H1 (cell line): ENCODE results near the gene ZNFX1. TPM values are rescaled to one million over a fixed set of nuclear protein-coding genes. Genes with fewer than 3 reads are reported as not detected.

ENCODE experiments used
- CTCF ChIA-PET: fragments of 300-600 bp; sonication (Branson Sonifier 250); formaldehyde crosslinking; loops from one replicate; lab custom pipeline; 2021; ENCODE audit not compliant: partially characterized antibody; lab: Charles Lee
- POLR2A ChIA-PET: fragments of 300-600 bp; sonication (Branson Sonifier 250); formaldehyde crosslinking; loops from one replicate; lab custom pipeline; 2021; ENCODE audit warnings: inconsistent platforms; ENCODE audit not compliant: partially characterized antibody; lab: Charles Lee
- DNase-seq, 2 experiments: peaks; one replicate each; pipeline versions ENCODE4 v3.0.0 to v3.0.0-alpha.2; 2010 to 2022; ENCODE audit warnings: low spot score in 2 of 2, low read depth in 1 of 2, mixed read lengths in 1 of 2
- FAIRE-seq: peaks from 2 replicates; lab custom pipeline; 2011; peaks lifted over from hg19 to GRCh38; lab: Jason Lieb, UNC
- H2AFZ ChIP-seq: 2 replicates; pipeline ENCODE4 v1.8.1; 2012; ENCODE audit warnings: low read length, inconsistent platforms
- H2AK5ac ChIP-seq: 2 replicates; pipeline ENCODE4 v1.6.1; 2013; ENCODE audit warnings: low read depth, low read length
- H2BK120ac ChIP-seq: replicated peaks from 2 replicates; pipeline ENCODE3; 2013; ENCODE audit warnings: low read depth, low read length, inconsistent platforms
- H2BK12ac ChIP-seq: 2 replicates; pipeline ENCODE4 v1.6.1; 2013; ENCODE audit warnings: low read depth, low read length
- H2BK15ac ChIP-seq: 2 replicates; pipeline ENCODE4 v1.6.1; 2013; ENCODE audit warnings: low read length
- H2BK20ac ChIP-seq: 2 replicates; pipeline ENCODE4 v1.6.1; 2013; ENCODE audit warnings: low read length
- H2BK5ac ChIP-seq: 2 replicates; pipeline ENCODE4 v1.6.1; 2013; ENCODE audit warnings: low read depth, low read length
- H3K14ac ChIP-seq: 2 replicates; pipeline ENCODE4 v1.6.1; 2013; ENCODE audit warnings: inconsistent platforms; ENCODE audit not compliant: insufficient read length
- H3K18ac ChIP-seq: 2 replicates; pipeline ENCODE4 v1.6.1; 2013; ENCODE audit warnings: low read length; ENCODE audit errors: extremely low read depth
- H3K23ac ChIP-seq: 2 replicates; pipeline ENCODE4 v1.6.1; 2013; ENCODE audit warnings: inconsistent platforms; ENCODE audit not compliant: insufficient read length
- H3K23me2 ChIP-seq: 2 replicates; pipeline ENCODE4 v1.6.1; 2013; ENCODE audit warnings: low read depth, low read length
- H3K27ac ChIP-seq: 2 replicates; pipeline ENCODE4 v1.6.1; 2011; ENCODE audit warnings: low read depth, low read length, inconsistent platforms
- H3K27me3 ChIP-seq, 4 experiments: replicated peaks in 1 of 4; 1 replicate in 1 of 4; 2 replicates in 3 of 4; pipeline versions ENCODE4 v1.6.1 to v1.8.1; 2011 to 2013; ENCODE audit warnings: low read length in 3 of 4, mild to moderate bottlenecking in 3 of 4, inconsistent platforms in 2 of 4, mixed read lengths in 2 of 4, moderate library complexity in 1 of 4; ENCODE audit not compliant: control insufficient read depth in 3 of 4, insufficient read depth in 3 of 4; ENCODE audit errors: extremely low read depth in 1 of 4
- H3K36me3 ChIP-seq, 4 experiments: 2 replicates each; pipeline versions ENCODE4 v1.6.1 to v1.8.1; 2011 to 2013; ENCODE audit warnings: mild to moderate bottlenecking in 4 of 4, low read length in 3 of 4, moderate library complexity in 2 of 4, control low read depth in 1 of 4, inconsistent platforms in 1 of 4; ENCODE audit not compliant: insufficient read depth in 4 of 4, control insufficient read depth in 2 of 4
- H3K4ac ChIP-seq: replicated peaks from 2 replicates; pipeline ENCODE3; 2013; ENCODE audit warnings: low read length, low read depth, mixed read lengths, inconsistent platforms; ENCODE audit not compliant: insufficient read length
- H3K4me1 ChIP-seq, 4 experiments: replicated peaks in 1 of 4; 1 replicate in 1 of 4; 2 replicates in 3 of 4; pipeline versions ENCODE4 v1.6.1 to v1.8.1; 2011 to 2013; ENCODE audit warnings: low read length in 3 of 4, inconsistent platforms in 2 of 4, mixed read lengths in 1 of 4; ENCODE audit not compliant: insufficient read depth in 4 of 4, control insufficient read depth in 3 of 4
- H3K4me2 ChIP-seq, 2 experiments: 2 replicates each; pipeline versions ENCODE4 v1.6.1 to v1.8.1; 2011 to 2013; ENCODE audit warnings: low read depth in 2 of 2, low read length in 2 of 2, control low read depth in 1 of 2, inconsistent platforms in 1 of 2, mild to moderate bottlenecking in 1 of 2; ENCODE audit not compliant: insufficient read depth in 1 of 2
- H3K4me3 ChIP-seq, 4 experiments: fragments of 200-600, 300-600 bp in 1 of 4; sonication (generic), shearing (Covaris generic), sonication (Bioruptor Twin) in 1 of 4; 2 replicates each; pipeline versions ENCODE4 v1.5.1 to v1.8.1; 2011 to 2016; ENCODE audit warnings: low read length in 4 of 4, low read depth in 3 of 4, control low read depth in 2 of 4, inconsistent platforms in 2 of 4, mild to moderate bottlenecking in 2 of 4, mixed read lengths in 1 of 4, moderate library complexity in 1 of 4; ENCODE audit not compliant: insufficient read depth in 2 of 4; ENCODE audit errors: extremely low read depth in 1 of 4
- H3K56ac ChIP-seq: replicated peaks from 2 replicates; pipeline ENCODE3; 2013; ENCODE audit warnings: low read depth, mild to moderate bottlenecking, mixed read lengths, low read length, inconsistent platforms; ENCODE audit not compliant: insufficient read length
- H3K79me1 ChIP-seq: 2 replicates; pipeline ENCODE4 v1.6.1; 2013; ENCODE audit warnings: low read depth, low read length, control low read depth
- H3K79me2 ChIP-seq, 2 experiments: 2 replicates each; pipeline versions ENCODE4 v1.6.1 to v1.8.1; 2012 to 2013; ENCODE audit warnings: low read length in 2 of 2, mild to moderate bottlenecking in 2 of 2, inconsistent platforms in 1 of 2; ENCODE audit not compliant: insufficient read depth in 2 of 2, control insufficient read depth in 1 of 2
- H3K9ac ChIP-seq, 4 experiments: replicated peaks in 1 of 4; 1 replicate in 1 of 4; 2 replicates in 3 of 4; pipeline versions ENCODE4 v1.6.1 to v1.8.1; 2011 to 2013; ENCODE audit warnings: low read depth in 3 of 4, low read length in 3 of 4, control low read depth in 2 of 4, mild to moderate bottlenecking in 2 of 4, moderate library complexity in 2 of 4, inconsistent platforms in 1 of 4; ENCODE audit errors: extremely low read depth in 1 of 4
- H3K9me3 ChIP-seq, 2 experiments: 2 replicates each; pipeline versions ENCODE4 v1.6.1 to v1.8.1; 2012 to 2013; ENCODE audit warnings: mild to moderate bottlenecking in 2 of 2, moderate library complexity in 2 of 2, control low read depth in 1 of 2, inconsistent platforms in 1 of 2, low read depth in 1 of 2, low read length in 1 of 2, mixed read lengths in 1 of 2; ENCODE audit not compliant: insufficient read depth in 2 of 2
- H4K20me1 ChIP-seq, 2 experiments: replicated peaks in 1 of 2; 2 replicates each; pipeline versions ENCODE3 to v1.8.1; 2011 to 2013; ENCODE audit warnings: inconsistent platforms in 2 of 2, low read length in 2 of 2, mild to moderate bottlenecking in 1 of 2; ENCODE audit not compliant: insufficient read depth in 2 of 2, control insufficient read depth in 1 of 2
- H4K5ac ChIP-seq: 2 replicates; pipeline ENCODE4 v1.6.1; 2013; ENCODE audit warnings: low read length, low read depth, mixed read lengths, inconsistent platforms; ENCODE audit not compliant: insufficient read length
- H4K8ac ChIP-seq: 2 replicates; pipeline ENCODE4 v1.8.0; 2013; ENCODE audit warnings: mild to moderate bottlenecking, moderate library complexity, low read length, inconsistent platforms; ENCODE audit not compliant: insufficient read depth; ENCODE audit errors: extremely low read depth
- H4K91ac ChIP-seq: replicated peaks from 2 replicates; pipeline ENCODE3; 2013; ENCODE audit warnings: low read length, mixed read lengths, inconsistent platforms; ENCODE audit not compliant: insufficient read length
- POLR2A ChIP-seq, 2 experiments: IDR thresholded peaks; 1 replicate in 1 of 2; 2 replicates in 1 of 2; pipeline ENCODE4 v1.6.1; 2011; ENCODE audit warnings: low read depth in 2 of 2, low read length in 2 of 2, mild to moderate bottlenecking in 2 of 2; ENCODE audit errors: control extremely low read depth in 1 of 2
- USF2 ChIP-seq: IDR thresholded peaks from 2 replicates; pipeline ENCODE4 v1.6.1; 2011; ENCODE audit warnings: low read length, improper control_type of control experiment
- WGBS, 2 experiments: shearing (Covaris generic) in 1 of 2; methylation state at CpG; one replicate each; pipeline versions ENCODE4 v1.1.6 to v1.1.7; 2013 to 2015; ENCODE audit warnings: low lambda C conversion rate in 2 of 2, mixed read lengths in 2 of 2, inconsistent platforms in 1 of 2, low coverage in 1 of 2, missing lambda C conversion rate in 1 of 2; ENCODE audit not compliant: insufficient replicate concordance in 2 of 2, insufficient coverage in 1 of 2, insufficient read length in 1 of 2; ENCODE audit errors: extremely low coverage in 1 of 2, missing lambda C conversion rate in 1 of 2; 5-methylcytosine and 5-hydroxymethylcytosine counted together
- polyA plus RNA-seq, 7 experiments: library from polyadenylated mRNA; depleted of rRNA in 3 of 7; stranded (reverse) in 5 of 7; unstranded in 2 of 7; fragments of >200 nt in 5 of 7; fragments of 200-250 nt in 2 of 7; gene quantifications; 1 replicate in 5 of 7; 2 replicates in 1 of 7; 4 replicates in 1 of 7; pipeline versions ENCODE4 v1.2.1 to v1.2.3, GENCODE V29; 2011 to 2013; ENCODE audit warnings: missing spikeins in 2 of 7, mixed read lengths in 2 of 7
- total RNA-seq: library from RNA; stranded (reverse); fragmentation: NEBNext Ultra II Directional; extraction: Animal tissue kit (Norgen Biotek cat#: 25700); gene quantifications from 2 replicates; pipeline ENCODE4 v1.2.1, GENCODE V29; 2021

Gene ZNFX1
- total and polyA plus RNA-seq, 2 of the 8 experiments (the other 6 are each of a cell fraction or from before 2014, with no cell fraction given), result 3.1 to 11.3 TPM

GRCh38 chr20:49285233-49285668, 7.4 kb upstream of the ZNFX1 start:
- 54% methylated on average over 1 of the region's 1 CpG; no CpG with 5 or more reads in 1 of the 2 experiments for WGBS, 2 experiments

More at GRCh38 chr20:49285233-49285668, 7.4 kb upstream of the ZNFX1 start:
- H3K4me2 ChIP-seq, result peak overlapping the region; percentile 58 to 97
- no peak overlapping the region for H3K18ac ChIP-seq
- no peak overlapping the region for H3K14ac ChIP-seq
- H3K9ac ChIP-seq, result peak overlapping the region in 3 of 4 experiments; percentile 5 to 68 (median 45); a peak in 4 of 7 replicates
- H3K4me3 ChIP-seq, result peak overlapping the region; percentile 4 to 89 (median 18); a peak in 5 of 8 replicates
- no peaks in the 10 kb centered on the region; the same call in 1 of the 2 replicates for H3K79me1 ChIP-seq
- H2AFZ ChIP-seq, result no peak overlapping the region
- H3K23ac ChIP-seq, result no peak overlapping the region
- no peak overlapping the region for H4K91ac ChIP-seq
- no peak overlapping the region for H2BK12ac ChIP-seq
- H4K8ac ChIP-seq, result no peak overlapping the region
- H3K27me3 ChIP-seq, result no peaks in the 10 kb centered on the region
- CTCF ChIA-PET, result interaction anchor here (0.6 to 1.3 kb wide), 4 partner anchors 35 to 45 kb away, joined by 3 read pairs; no protein-coding TSS in a partner anchor
- H2BK20ac ChIP-seq, result no peak overlapping the region
- no peak for FAIRE-seq
- H3K4me1 ChIP-seq, result peaks cover 2 to 16% (median 13%) of the 10 kb centered on the region in 4 experiments; a peak in 6 of 7 replicates
- H3K56ac ChIP-seq, result no peak overlapping the region
- peaks cover 45 to 79% of the 10 kb centered on the region in 2 experiments for H3K79me2 ChIP-seq
- H3K4ac ChIP-seq, result no peak overlapping the region
- no peak overlapping the region for H2BK5ac ChIP-seq
- no peak overlapping the region for H3K27ac ChIP-seq
- no peak for DNase-seq
- peaks cover 56 to 66% of the 10 kb centered on the region in 2 experiments for H4K20me1 ChIP-seq
- TF ChIP-seq POLR2A (IDR thresholded peaks at IDR 0.05; ENCODE audit: control extremely low read depth in 1 of 2, low read depth in 2 of 2, low read length in 2 of 2) (peak in 1 of 2 experiments; percentile 74; a peak in 2 of 3 replicates), USF2 (no peak)
- TF ChIP-seq, all 59 proteins: peak for 1
- peaks cover 77 to 100% (median 93%) of the 10 kb centered on the region in 4 experiments for H3K36me3 ChIP-seq
- H2BK15ac ChIP-seq, result no peak overlapping the region
- H2BK120ac ChIP-seq, result no peak overlapping the region
- H3K23me2 ChIP-seq, result peaks cover 31% of the 10 kb centered on the region
- H2AK5ac ChIP-seq, result no peak overlapping the region
- no peaks in the 10 kb centered on the region for H3K9me3 ChIP-seq
- no peak overlapping the region for H4K5ac ChIP-seq
- POLR2A ChIA-PET, result interaction anchor here (0.7 to 18.5 kb wide), 9 partner anchors 8 to 411 kb away, joined by 3 to 1132 read pairs (median 3); no protein-coding TSS in a partner anchor
